Measurements from ENCODE around the gene EPHA2.

EPHA2 gene

GRCh38 chr1:16134906-16135305 lies 21.0 kb downstream of the EPHA2 start:
- ATAC-seq = no peak
- no peak for TF ChIP-seq TCF4 (CRISPR knock-in tag; IDR thresholded peaks at IDR 0.05; ENCODE audit: borderline replicate concordance)
- no peak for TF ChIP-seq CSDC2 (CRISPR knock-in tag; IDR thresholded peaks at IDR 0.05)
- TF ChIP-seq OSR1 (CRISPR knock-in tag; IDR thresholded peaks at IDR 0.05) = no peak
- TF ChIP-seq GLIS3 (CRISPR knock-in tag; IDR thresholded peaks at IDR 0.05) = no peak
- TF ChIP-seq CREB5 (CRISPR knock-in tag; IDR thresholded peaks at IDR 0.05; ENCODE audit: low read depth) = no peak
- no peak for TF ChIP-seq ARNTL (CRISPR knock-in tag; IDR thresholded peaks at IDR 0.05; ENCODE audit: borderline replicate concordance, low read depth)
- TF ChIP-seq RARB (CRISPR knock-in tag; IDR thresholded peaks at IDR 0.05) = no peak
- no peak for TF ChIP-seq SNAI2 (CRISPR knock-in tag; IDR thresholded peaks at IDR 0.05)
- TF ChIP-seq POU6F1 (CRISPR knock-in tag; IDR thresholded peaks at IDR 0.05; ENCODE audit: borderline replicate concordance, low read depth) = no peak
- no peak for TF ChIP-seq ZNF8 (CRISPR knock-in tag; IDR thresholded peaks at IDR 0.05)
- no peak for TF ChIP-seq ZNF70 (CRISPR knock-in tag; IDR thresholded peaks at IDR 0.05)
- no peak for TF ChIP-seq ZC3H10 (CRISPR knock-in tag; IDR thresholded peaks at IDR 0.05)
- TF ChIP-seq BACH2 (CRISPR knock-in tag; IDR thresholded peaks at IDR 0.05; ENCODE audit: borderline replicate concordance) = no peak
- TF ChIP-seq CSRNP3 (CRISPR knock-in tag; IDR thresholded peaks at IDR 0.05) = no peak
- TF ChIP-seq ZFP30 (CRISPR knock-in tag; IDR thresholded peaks at IDR 0.05) = no peak
- TF ChIP-seq PPARA (CRISPR knock-in tag; IDR thresholded peaks at IDR 0.05; ENCODE audit: borderline replicate concordance) = no peak
- no peak for TF ChIP-seq TSHZ2 (CRISPR knock-in tag; IDR thresholded peaks at IDR 0.05)
- TF ChIP-seq ISL1 (CRISPR knock-in tag; IDR thresholded peaks at IDR 0.05) = no peak
- TF ChIP-seq ZNF565 (CRISPR knock-in tag; conservative IDR thresholded peaks at IDR 0.05; ENCODE audit: low read depth) = no peak
- no peak for TF ChIP-seq ESRRG (CRISPR knock-in tag; IDR thresholded peaks at IDR 0.05)

- ATAC-seq = no peak
Observed at GRCh38 chr1:16134066-16134801, 21.6 kb downstream of the EPHA2 start.

More at GRCh38 chr1:16134066-16134801, 21.6 kb downstream of the EPHA2 start:
- TF ChIP-seq CSDC2 (CRISPR knock-in tag; IDR thresholded peaks at IDR 0.05) (no peak), ZFP3 (CRISPR knock-in tag; IDR thresholded peaks at IDR 0.05) (no peak), PATZ1 (CRISPR knock-in tag; IDR thresholded peaks at IDR 0.05; ENCODE audit: borderline replicate concordance) (no peak), ESRRG (CRISPR knock-in tag; IDR thresholded peaks at IDR 0.05) (no peak), BACH2 (CRISPR knock-in tag; IDR thresholded peaks at IDR 0.05; ENCODE audit: borderline replicate concordance) (no peak), TSHZ2 (CRISPR knock-in tag; IDR thresholded peaks at IDR 0.05) (no peak), ZC3H10 (CRISPR knock-in tag; IDR thresholded peaks at IDR 0.05) (no peak), POU6F1 (CRISPR knock-in tag; IDR thresholded peaks at IDR 0.05; ENCODE audit: borderline replicate concordance, low read depth) (no peak), CSRNP3 (CRISPR knock-in tag; IDR thresholded peaks at IDR 0.05) (no peak)

Data from SK-N-SH treated with all-trans-retinoic acid at 6 μM for 48 hours (cell line).